ENCODE measurements around the gene MAU2. TPM values are rescaled to one million over a fixed set of nuclear protein-coding genes. Genes with fewer than 3 reads are reported as not detected.
A peak's percentile ranks its signal among the peaks of the same experiment; 100 is the strongest.

The MAU2 gene
- total RNA-seq, 1 experiment from 2014 or later: 72.6 TPM

GRCh38 chr19:19356500-19356899, 35.9 kb downstream of the MAU2 start:
- no peak for DNase-seq (ENCODE audit: low spot score)

GRCh38 chr19:19356901-19357566, 36.4 kb downstream of the MAU2 start:
- no peaks in the 10 kb centered on the region for H3K27me3 ChIP-seq (replicated peaks; ENCODE audit: insufficient read depth, low read depth, low read length, poor library complexity)
- H3K4me1 ChIP-seq (ENCODE audit: insufficient read depth, low read length, poor library complexity, severe bottlenecking): peaks cover 4% of the 10 kb centered on the region
- no peaks in the 10 kb centered on the region for H3K9me3 ChIP-seq (ENCODE audit: low read depth, low read length, poor library complexity, severe bottlenecking)
- POLR2A ChIA-PET (ENCODE audit: low non-redundant PET): no interaction called here
- intact Hi-C loops (cut with micrococcal nuclease; ENCODE audit: unreplicated experiment): no loop called here
- DNase-seq (ENCODE audit: low spot score): no peak
- TF ChIP-seq EZH2 (IDR thresholded peaks at IDR 0.05; ENCODE audit: borderline replicate concordance, low read depth, low read length, poor library complexity, severe bottlenecking) (no peak), CTCF (conservative IDR thresholded peaks at IDR 0.05; ENCODE audit: low read depth, low read length) (no peak)
- H3K4me3 ChIP-seq (ENCODE audit: low read depth, low read length, poor library complexity, severe bottlenecking): no peak overlapping the region
- peaks cover 40% of the 10 kb centered on the region for H3K36me3 ChIP-seq (ENCODE audit: insufficient read depth, low read length, poor library complexity, severe bottlenecking)
- no peak overlapping the region for H3K27ac ChIP-seq (ENCODE audit: low read depth, low read length, poor library complexity, severe bottlenecking)
- BruUV-seq (replicated peaks): no TSS peak
- CTCF ChIA-PET: no interaction called here

More at GRCh38 chr19:19356500-19356899, 35.9 kb downstream of the MAU2 start:
- no peak overlapping the region for H3K27ac ChIP-seq (ENCODE audit: low read depth, low read length, poor library complexity, severe bottlenecking)
- no peaks in the 10 kb centered on the region for H3K9me3 ChIP-seq (ENCODE audit: low read depth, low read length, poor library complexity, severe bottlenecking)
- no TSS peak for BruUV-seq (replicated peaks)
- no peaks in the 10 kb centered on the region for H3K27me3 ChIP-seq (replicated peaks; ENCODE audit: insufficient read depth, low read depth, low read length, poor library complexity)
- TF ChIP-seq CTCF (conservative IDR thresholded peaks at IDR 0.05; ENCODE audit: low read depth, low read length): no peak
- TF ChIP-seq EZH2 (IDR thresholded peaks at IDR 0.05; ENCODE audit: borderline replicate concordance, low read depth, low read length, poor library complexity, severe bottlenecking): no peak
- peaks cover 4% of the 10 kb centered on the region for H3K4me1 ChIP-seq (ENCODE audit: insufficient read depth, low read length, poor library complexity, severe bottlenecking)
- CTCF ChIA-PET: no interaction called here
- POLR2A ChIA-PET (ENCODE audit: low non-redundant PET): no interaction called here
- H3K4me3 ChIP-seq (ENCODE audit: low read depth, low read length, poor library complexity, severe bottlenecking): no peak overlapping the region
- intact Hi-C loops (cut with micrococcal nuclease; ENCODE audit: unreplicated experiment): no loop called here
- peaks cover 40% of the 10 kb centered on the region for H3K36me3 ChIP-seq (ENCODE audit: insufficient read depth, low read length, poor library complexity, severe bottlenecking)

GRCh38 chr19:19361075-19361594, 40.5 kb downstream of the MAU2 start:
- DNase-seq (ENCODE audit: low spot score): peak; percentile 93
- TF ChIP-seq EZH2 (IDR thresholded peaks at IDR 0.05; ENCODE audit: borderline replicate concordance, low read depth, low read length, poor library complexity, severe bottlenecking): no peak
- peak; percentile 83 for TF ChIP-seq CTCF (conservative IDR thresholded peaks at IDR 0.05; ENCODE audit: low read depth, low read length)
- Histone ChIP-seq H3K27me3 (replicated peaks; ENCODE audit: insufficient read depth, low read depth, low read length, poor library complexity) (no peaks in the 10 kb centered on the region), H3K4me3 (ENCODE audit: low read depth, low read length, poor library complexity, severe bottlenecking) (no peak overlapping the region), H3K9me3 (ENCODE audit: low read depth, low read length, poor library complexity, severe bottlenecking) (no peaks in the 10 kb centered on the region), H3K27ac (ENCODE audit: low read depth, low read length, poor library complexity, severe bottlenecking) (no peak overlapping the region), H3K4me1 (ENCODE audit: insufficient read depth, low read length, poor library complexity, severe bottlenecking) (peaks cover 8% of the 10 kb centered on the region), H3K36me3 (ENCODE audit: insufficient read depth, low read length, poor library complexity, severe bottlenecking) (peaks cover 3% of the 10 kb centered on the region)
- intact Hi-C loops (cut with micrococcal nuclease; ENCODE audit: unreplicated experiment): no loop called here
- POLR2A ChIA-PET (ENCODE audit: low non-redundant PET): no interaction called here
- CTCF ChIA-PET: no interaction called here
- BruUV-seq (replicated peaks): no TSS peak
